Fibroblast of skin of abdomen (primary cell): ENCODE data around the gene HNRNPUL1.

Source experiments
- DNase-seq: peaks from one replicate; pipeline ENCODE4 v3.0.0-alpha.2; 2013

HNRNPUL1 gene

GRCh38 chr19:41234512-41235168 lies 29.5 kb upstream of the HNRNPUL1 start:
- no peak for DNase-seq

- DNase-seq, result no peak
Observed at GRCh38 chr19:41235480-41235879, 28.7 kb upstream of the HNRNPUL1 start.

- DNase-seq, result no peak
Observed at GRCh38 chr19:41238244-41238643, 25.9 kb upstream of the HNRNPUL1 start.

- DNase-seq, result no peak
Observed at GRCh38 chr19:41239363-41239762, 24.8 kb upstream of the HNRNPUL1 start.

- no peak for DNase-seq
Observed at GRCh38 chr19:41239961-41240574, 24.1 kb upstream of the HNRNPUL1 start.

GRCh38 chr19:41241859-41242258 lies 22.3 kb upstream of the HNRNPUL1 start:
- no peak for DNase-seq

- no peak for DNase-seq
Observed at GRCh38 chr19:41244117-41244516, 20.1 kb upstream of the HNRNPUL1 start.

GRCh38 chr19:41245843-41246242 lies 18.3 kb upstream of the HNRNPUL1 start:
- no peak for DNase-seq

- no peak for DNase-seq
Observed at GRCh38 chr19:41248895-41249294, 15.3 kb upstream of the HNRNPUL1 start.

GRCh38 chr19:41249707-41250423 lies 14.3 kb upstream of the HNRNPUL1 start:
- no peak for DNase-seq

- DNase-seq, result no peak
Observed at GRCh38 chr19:41253660-41254059, 10.5 kb upstream of the HNRNPUL1 start.

GRCh38 chr19:41255171-41255570 lies 9.0 kb upstream of the HNRNPUL1 start:
- no peak for DNase-seq

GRCh38 chr19:41261474-41262190 lies 2.5 kb upstream of the HNRNPUL1 start:
- DNase-seq, result no peak

- DNase-seq, result peak; percentile 41
Observed at GRCh38 chr19:41263042-41263849, 926 bp upstream of the HNRNPUL1 start.

- DNase-seq, result peak; percentile 46
Observed at GRCh38 chr19:41264581-41265394, 616 bp downstream of the HNRNPUL1 start.

GRCh38 chr19:41265395-41266153 lies 1.4 kb downstream of the HNRNPUL1 start:
- DNase-seq, result peak; percentile 18

GRCh38 chr19:41269055-41269454 lies 4.9 kb downstream of the HNRNPUL1 start:
- no peak for DNase-seq

GRCh38 chr19:41269571-41269970 lies 5.4 kb downstream of the HNRNPUL1 start:
- no peak for DNase-seq

GRCh38 chr19:41273076-41273475 lies 8.9 kb downstream of the HNRNPUL1 start:
- no peak for DNase-seq

- DNase-seq, result no peak
Observed at GRCh38 chr19:41274802-41275201, 10.6 kb downstream of the HNRNPUL1 start.

- DNase-seq, result no peak
Observed at GRCh38 chr19:41276231-41276630, 12.1 kb downstream of the HNRNPUL1 start.
